Neural cell (in vitro differentiated cells): ENCODE data around the gene XXYLT1. TPM values are rescaled to one million over a fixed set of nuclear protein-coding genes. Genes with fewer than 3 reads are reported as not detected.

ENCODE experiments used
- H2AFZ ChIP-seq: fragments of 200-600, 300-800 bp; sonication (generic), shearing (Covaris generic); 2 replicates; pipeline ENCODE4 v1.6.0; 2014; ENCODE audit warnings: low read depth, mild to moderate bottlenecking, antibody characterized with exemption, low read length, moderate library complexity
- H3F3A ChIP-seq: fragments of 200-600 bp; shearing (Covaris generic); 2 replicates; pipeline ENCODE4 v1.6.1; 2016; ENCODE audit warnings: mild to moderate bottlenecking, moderate library complexity, mixed read lengths, antibody characterized with exemption, low read length; ENCODE audit not compliant: insufficient read depth, poor library complexity, severe bottlenecking
- H3K27ac ChIP-seq: fragments of 200-600, 300-800 bp; sonication (generic), shearing (Covaris generic); 2 replicates; pipeline ENCODE4 v1.5.1; 2014; ENCODE audit warnings: mild to moderate bottlenecking, low read length, moderate library complexity
- H3K27me3 ChIP-seq: fragments of 300-800, 200-600 bp; sonication (generic), shearing (Covaris generic); 2 replicates; pipeline ENCODE4 v1.6.0; 2014; ENCODE audit warnings: mild to moderate bottlenecking, low read depth, low read length, moderate library complexity; ENCODE audit not compliant: insufficient read depth
- H3K36me3 ChIP-seq: fragments of 300-800, 200-600 bp; sonication (generic), shearing (Covaris generic); 2 replicates; pipeline ENCODE4 v1.5.1; 2014; ENCODE audit warnings: mild to moderate bottlenecking, antibody characterized with exemption, low read length, moderate library complexity; ENCODE audit not compliant: insufficient read depth
- H3K4me2 ChIP-seq: fragments of 300-800, 200-600 bp; sonication (generic), shearing (Covaris generic); 2 replicates; pipeline ENCODE4 v1.6.0; 2014; ENCODE audit warnings: mild to moderate bottlenecking, low read length
- H3K4me3 ChIP-seq: fragments of 300-800, 200-600 bp; sonication (generic), shearing (Covaris generic); 2 replicates; pipeline ENCODE4 v1.5.1; 2014; ENCODE audit warnings: mild to moderate bottlenecking, low read length, moderate library complexity
- H3K79me2 ChIP-seq: fragments of 200-600 bp; shearing (Covaris generic); replicated peaks from 2 replicates; pipeline ENCODE4 v1.6.0; 2014; ENCODE audit warnings: mild to moderate bottlenecking, low read length, moderate library complexity; ENCODE audit not compliant: insufficient read depth
- H3K9ac ChIP-seq: fragments of 300-800, 200-600 bp; sonication (generic), shearing (Covaris generic); 2 replicates; pipeline ENCODE4 v1.6.1; 2016; ENCODE audit warnings: mild to moderate bottlenecking, low read length, mixed read lengths
- H3K9me2 ChIP-seq: fragments of 200-600 bp; shearing (Covaris generic); 2 replicates; pipeline ENCODE4 v1.6.1; 2016; ENCODE audit warnings: mild to moderate bottlenecking, low read length, mixed read lengths; ENCODE audit not compliant: insufficient read depth
- H3K9me3 ChIP-seq: fragments of 200-600, 300-800 bp; sonication (generic), shearing (Covaris generic); 2 replicates; pipeline ENCODE4 v1.6.1; 2016; ENCODE audit warnings: mild to moderate bottlenecking, mixed run types, low read length, moderate library complexity, mixed read lengths
- H4K20me1 ChIP-seq: fragments of 200-600 bp; shearing (Covaris generic); 2 replicates; pipeline ENCODE4 v1.6.1; 2016; ENCODE audit warnings: mild to moderate bottlenecking, mixed run types; ENCODE audit not compliant: insufficient read depth
- EP300 ChIP-seq: fragments of 450-650 bp; conservative IDR thresholded peaks from 2 replicates; pipeline ENCODE4 v1.6.1; 2014; ENCODE audit warnings: antibody characterized with exemption, mild to moderate bottlenecking, moderate library complexity; ENCODE audit not compliant: poor library complexity, severe bottlenecking
- EZH2 ChIP-seq: fragments of 200-600, 300-800 bp; shearing (Covaris generic), sonication (generic); IDR thresholded peaks from 2 replicates; pipeline ENCODE4 v1.6.1; 2014; ENCODE audit warnings: antibody characterized with exemption, low read length, borderline replicate concordance, mild to moderate bottlenecking; ENCODE audit not compliant: insufficient read depth, poor library complexity, severe bottlenecking
- MXI1 ChIP-seq: fragments of 450-650 bp; conservative IDR thresholded peaks from 2 replicates; pipeline ENCODE4 v1.6.1; 2014; ENCODE audit warnings: antibody characterized with exemption, mild to moderate bottlenecking; ENCODE audit not compliant: poor library complexity, severe bottlenecking
- POLR2AphosphoS5 ChIP-seq: IDR thresholded peaks from 2 replicates; pipeline ENCODE4 v1.6.1; 2012
- RAD21 ChIP-seq: fragments of 450-650 bp; conservative IDR thresholded peaks from 2 replicates; pipeline ENCODE4 v1.6.1; 2014; ENCODE audit warnings: antibody characterized with exemption, mild to moderate bottlenecking, moderate library complexity
- SMC3 ChIP-seq: fragments of 450-650 bp; conservative IDR thresholded peaks from 2 replicates; pipeline ENCODE4 v1.6.1; 2014; ENCODE audit warnings: antibody characterized with exemption, mild to moderate bottlenecking, moderate library complexity; ENCODE audit not compliant: poor library complexity
- TAF1 ChIP-seq: IDR thresholded peaks from 2 replicates; pipeline ENCODE4 v1.6.1; 2012; ENCODE audit warnings: low read depth
- polyA plus RNA-seq: library from polyadenylated mRNA; depleted of rRNA; stranded (reverse); fragments of >200 nt; gene quantifications from 2 replicates; pipeline ENCODE4 v1.2.3, GENCODE V29; 2014
- TF ChIP-seq, protein P1 (sequence below): fragments of 450-650 bp; IDR thresholded peaks from 2 replicates; pipeline ENCODE4 v1.5.1; 2014; ENCODE audit warnings: antibody characterized with exemption, mild to moderate bottlenecking, moderate library complexity; ENCODE audit not compliant: poor library complexity, severe bottlenecking
- TF ChIP-seq, protein P2 (sequence below): IDR thresholded peaks from 2 replicates; pipeline ENCODE4 v1.6.1; 2012; ENCODE audit warnings: borderline replicate concordance

The XXYLT1 gene
- polyA plus RNA-seq, 1 donor from 2014 or later: 25.4 TPM

GRCh38 chr3:195266428-195266827 is 4.5 kb downstream of the XXYLT1 start:
- H3K36me3 ChIP-seq: no peaks in the 10 kb centered on the region
- H3K9ac ChIP-seq: no peak overlapping the region
- H3K79me2 ChIP-seq: peaks cover 5% of the 10 kb centered on the region
- no peaks in the 10 kb centered on the region for H3K9me3 ChIP-seq
- H3F3A ChIP-seq: no peaks in the 10 kb centered on the region
- no peaks in the 10 kb centered on the region for H3K9me2 ChIP-seq
- H3K27me3 ChIP-seq: no peaks in the 10 kb centered on the region
- TF ChIP-seq, protein P1, sequence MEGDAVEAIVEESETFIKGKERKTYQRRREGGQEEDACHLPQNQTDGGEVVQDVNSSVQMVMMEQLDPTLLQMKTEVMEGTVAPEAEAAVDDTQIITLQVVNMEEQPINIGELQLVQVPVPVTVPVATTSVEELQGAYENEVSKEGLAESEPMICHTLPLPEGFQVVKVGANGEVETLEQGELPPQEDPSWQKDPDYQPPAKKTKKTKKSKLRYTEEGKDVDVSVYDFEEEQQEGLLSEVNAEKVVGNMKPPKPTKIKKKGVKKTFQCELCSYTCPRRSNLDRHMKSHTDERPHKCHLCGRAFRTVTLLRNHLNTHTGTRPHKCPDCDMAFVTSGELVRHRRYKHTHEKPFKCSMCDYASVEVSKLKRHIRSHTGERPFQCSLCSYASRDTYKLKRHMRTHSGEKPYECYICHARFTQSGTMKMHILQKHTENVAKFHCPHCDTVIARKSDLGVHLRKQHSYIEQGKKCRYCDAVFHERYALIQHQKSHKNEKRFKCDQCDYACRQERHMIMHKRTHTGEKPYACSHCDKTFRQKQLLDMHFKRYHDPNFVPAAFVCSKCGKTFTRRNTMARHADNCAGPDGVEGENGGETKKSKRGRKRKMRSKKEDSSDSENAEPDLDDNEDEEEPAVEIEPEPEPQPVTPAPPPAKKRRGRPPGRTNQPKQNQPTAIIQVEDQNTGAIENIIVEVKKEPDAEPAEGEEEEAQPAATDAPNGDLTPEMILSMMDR: no peak
- TF ChIP-seq SMC3: no peak
- no peak for TF ChIP-seq POLR2AphosphoS5
- no peak for TF ChIP-seq EZH2
- TF ChIP-seq RAD21: no peak
- TF ChIP-seq MXI1: no peak
- no peak for TF ChIP-seq EP300
- TF ChIP-seq, protein P2, sequence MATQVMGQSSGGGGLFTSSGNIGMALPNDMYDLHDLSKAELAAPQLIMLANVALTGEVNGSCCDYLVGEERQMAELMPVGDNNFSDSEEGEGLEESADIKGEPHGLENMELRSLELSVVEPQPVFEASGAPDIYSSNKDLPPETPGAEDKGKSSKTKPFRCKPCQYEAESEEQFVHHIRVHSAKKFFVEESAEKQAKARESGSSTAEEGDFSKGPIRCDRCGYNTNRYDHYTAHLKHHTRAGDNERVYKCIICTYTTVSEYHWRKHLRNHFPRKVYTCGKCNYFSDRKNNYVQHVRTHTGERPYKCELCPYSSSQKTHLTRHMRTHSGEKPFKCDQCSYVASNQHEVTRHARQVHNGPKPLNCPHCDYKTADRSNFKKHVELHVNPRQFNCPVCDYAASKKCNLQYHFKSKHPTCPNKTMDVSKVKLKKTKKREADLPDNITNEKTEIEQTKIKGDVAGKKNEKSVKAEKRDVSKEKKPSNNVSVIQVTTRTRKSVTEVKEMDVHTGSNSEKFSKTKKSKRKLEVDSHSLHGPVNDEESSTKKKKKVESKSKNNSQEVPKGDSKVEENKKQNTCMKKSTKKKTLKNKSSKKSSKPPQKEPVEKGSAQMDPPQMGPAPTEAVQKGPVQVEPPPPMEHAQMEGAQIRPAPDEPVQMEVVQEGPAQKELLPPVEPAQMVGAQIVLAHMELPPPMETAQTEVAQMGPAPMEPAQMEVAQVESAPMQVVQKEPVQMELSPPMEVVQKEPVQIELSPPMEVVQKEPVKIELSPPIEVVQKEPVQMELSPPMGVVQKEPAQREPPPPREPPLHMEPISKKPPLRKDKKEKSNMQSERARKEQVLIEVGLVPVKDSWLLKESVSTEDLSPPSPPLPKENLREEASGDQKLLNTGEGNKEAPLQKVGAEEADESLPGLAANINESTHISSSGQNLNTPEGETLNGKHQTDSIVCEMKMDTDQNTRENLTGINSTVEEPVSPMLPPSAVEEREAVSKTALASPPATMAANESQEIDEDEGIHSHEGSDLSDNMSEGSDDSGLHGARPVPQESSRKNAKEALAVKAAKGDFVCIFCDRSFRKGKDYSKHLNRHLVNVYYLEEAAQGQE: no peak
- no peak for TF ChIP-seq TAF1
- H2AFZ ChIP-seq: no peak overlapping the region
- no peak overlapping the region for H3K27ac ChIP-seq
- no peak overlapping the region for H3K4me3 ChIP-seq
- no peaks in the 10 kb centered on the region for H4K20me1 ChIP-seq
- H3K4me2 ChIP-seq: no peak overlapping the region

DNA sequence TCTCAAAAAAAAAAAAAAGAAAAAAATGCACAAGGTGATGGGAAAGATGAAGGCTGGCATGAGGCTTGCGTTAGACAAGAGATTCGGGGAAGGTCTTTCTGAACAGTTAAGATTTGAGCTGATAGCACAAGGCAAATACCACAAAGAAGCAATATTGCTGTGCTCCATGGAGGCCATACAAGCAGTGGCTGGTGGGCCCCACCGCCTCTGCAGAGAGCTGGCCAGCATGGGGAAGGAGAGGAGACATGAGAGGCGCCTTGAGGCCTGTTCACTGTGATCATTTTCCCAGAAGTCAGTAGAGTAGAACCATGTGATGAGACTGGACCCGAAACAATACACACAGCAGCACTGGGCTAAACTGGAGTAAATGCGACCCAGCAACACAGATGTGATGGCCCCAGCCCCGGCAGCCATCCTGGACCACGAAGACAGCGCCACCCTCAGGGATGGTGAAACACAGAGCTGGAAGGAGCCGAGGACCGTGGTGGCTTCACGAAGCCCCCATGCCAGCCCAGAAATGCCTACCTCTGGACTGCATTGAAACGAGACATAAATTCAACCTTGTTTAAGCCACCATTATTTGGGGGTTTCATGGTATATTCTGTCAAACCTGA is 5.5 kb downstream of the XXYLT1 start:
- H3K9me2 ChIP-seq: no peaks in the 10 kb centered on the region
- H3K79me2 ChIP-seq: peaks cover 5% of the 10 kb centered on the region
- H3K4me3 ChIP-seq: no peak overlapping the region
- H3K9ac ChIP-seq: no peak overlapping the region
- no peaks in the 10 kb centered on the region for H3K36me3 ChIP-seq
- H3F3A ChIP-seq: no peaks in the 10 kb centered on the region
- H2AFZ ChIP-seq: no peak overlapping the region
- no peak overlapping the region for H3K4me2 ChIP-seq
- H3K27ac ChIP-seq: no peak overlapping the region
- H4K20me1 ChIP-seq: no peaks in the 10 kb centered on the region
- no peaks in the 10 kb centered on the region for H3K27me3 ChIP-seq
- TF ChIP-seq, protein P2: no peak
- TF ChIP-seq MXI1 (no peak), POLR2AphosphoS5 (no peak), SMC3 (no peak), RAD21 (no peak), EZH2 (no peak)
- TF ChIP-seq, protein P1: no peak
- no peaks in the 10 kb centered on the region for H3K9me3 ChIP-seq
